HEK293T (cell line): Measurements from ENCODE around the gene JUNB.

ENCODE experiments used
- ARNT ChIP-seq: fragments of 450-650 bp; IDR thresholded peaks from 2 replicates; pipeline ENCODE4 v1.6.1; 2017; ENCODE audit warnings: mild to moderate bottlenecking
- BHLHE40 ChIP-seq: fragments of 450-650 bp; IDR thresholded peaks from 2 replicates; pipeline ENCODE4 v1.6.1; 2016; ENCODE audit warnings: mild to moderate bottlenecking, moderate library complexity, borderline replicate concordance
- CTBP1 ChIP-seq: fragments of 450-650 bp; IDR thresholded peaks from 2 replicates; pipeline ENCODE4 v1.6.1; 2016; ENCODE audit warnings: borderline replicate concordance
- ELF4 ChIP-seq: fragments of 450-650 bp; IDR thresholded peaks from 2 replicates; pipeline ENCODE4 v1.6.1; 2017; ENCODE audit warnings: antibody characterized with exemption
- FOXA1 ChIP-seq: fragments of 450-650 bp; IDR thresholded peaks from 2 replicates; pipeline ENCODE4 v1.6.1; 2016; ENCODE audit warnings: mild to moderate bottlenecking
- FOXK2 ChIP-seq: fragments of 450-650 bp; IDR thresholded peaks from 2 replicates; pipeline ENCODE4 v1.6.1; 2016; ENCODE audit warnings: mild to moderate bottlenecking
- FOXM1 ChIP-seq: fragments of 450-650 bp; IDR thresholded peaks from 2 replicates; pipeline ENCODE4 v1.6.1; 2017; ENCODE audit warnings: mild to moderate bottlenecking, borderline replicate concordance
- HDGF ChIP-seq: fragments of 450-650 bp; IDR thresholded peaks from 2 replicates; pipeline ENCODE4 v1.6.1; 2017; ENCODE audit warnings: antibody characterized with exemption, borderline replicate concordance
- L3MBTL2 ChIP-seq: fragments of 450-650 bp; conservative IDR thresholded peaks from 2 replicates; pipeline ENCODE4 v1.6.1; 2016; ENCODE audit warnings: mild to moderate bottlenecking
- NFRKB ChIP-seq: fragments of 450-650 bp; IDR thresholded peaks from 2 replicates; pipeline ENCODE4 v1.6.1; 2016; ENCODE audit warnings: mild to moderate bottlenecking, moderate library complexity
- SP1 ChIP-seq: fragments of 450-650 bp; IDR thresholded peaks from 2 replicates; pipeline ENCODE4 v1.6.1; 2017
- SUZ12 ChIP-seq: fragments of 450-650 bp; IDR thresholded peaks from 2 replicates; pipeline ENCODE4 v1.6.1; 2016; ENCODE audit warnings: mild to moderate bottlenecking
- TARDBP ChIP-seq: fragments of 450-650 bp; IDR thresholded peaks from 2 replicates; pipeline ENCODE4 v1.6.1; 2016
- ZNF384 ChIP-seq: fragments of 450-650 bp; IDR thresholded peaks from 2 replicates; pipeline ENCODE4 v1.6.1; 2016

GRCh38 chr19:12838886-12839756 lies 47.8 kb downstream of the JUNB start:
- TF ChIP-seq BHLHE40 (no peak), ZNF384 (no peak), SUZ12 (no peak), FOXK2 (no peak), CTBP1 (no peak), NFRKB (no peak), SP1 (no peak), FOXM1 (no peak), HDGF (no peak), TARDBP (no peak), FOXA1 (no peak), ELF4 (no peak), L3MBTL2 (peak; percentile 33), ARNT (no peak)
